Activated CD8-positive, alpha-beta T cell treated with anti-CD3 and anti-CD28 coated beads, Interleukin-2, amount 10 ng/mL, durations not matched to agents 7 days and 5 days (primary cell): ENCODE measurements around the gene SELPLG. TPM values are rescaled to one million over a fixed set of nuclear protein-coding genes. Genes with fewer than 3 reads are reported as not detected.
"Not testable (repeated sequence)": the region's sequence is repeated elsewhere in the genome, so short reads cannot be mapped to it uniquely, and the experiment has no call there.

Experiments used
- ATAC-seq: fragments of 150-1000 bp; cut with Tn5 transposase; one replicate; pipeline ENCODE4 v1.10.0; 2021; ENCODE audit warnings: moderate library complexity
- CTCF ChIA-PET: fragments of 350-600 bp; sonication (Branson Sonifier 250); formaldehyde crosslinking; loops from one replicate; lab custom pipeline; 2021; ENCODE audit warnings: antibody characterized with exemption; lab: Charles Lee
- POLR2A ChIA-PET: fragments of 350-600 bp; sonication (Branson Sonifier 250); formaldehyde crosslinking; loops from one replicate; lab custom pipeline; 2021; ENCODE audit warnings: antibody characterized with exemption; lab: Charles Lee
- DNase-seq: peaks from one replicate; pipeline ENCODE4 v3.0.0-alpha.2; 2020
- H3K27ac Mint-ChIP-seq: one replicate; pipeline ENCODE4 v1.8.0; 2021; ENCODE audit warnings: mild to moderate bottlenecking, mixed read lengths
- H3K27me3 Mint-ChIP-seq: one replicate; pipeline ENCODE4 v1.8.0; 2021; ENCODE audit warnings: low read depth, mixed read lengths
- H3K36me3 Mint-ChIP-seq: one replicate; pipeline ENCODE4 v1.8.0; 2021; ENCODE audit warnings: low read depth, mixed read lengths
- H3K4me1 Mint-ChIP-seq: one replicate; pipeline ENCODE4 v1.8.0; 2021; ENCODE audit warnings: low read depth, mixed read lengths
- H3K4me3 Mint-ChIP-seq: one replicate; pipeline ENCODE4 v1.8.0; 2021; ENCODE audit warnings: mild to moderate bottlenecking, mixed read lengths
- H3K9me3 Mint-ChIP-seq: one replicate; pipeline ENCODE4 v1.8.0; 2022; ENCODE audit warnings: mixed read lengths; ENCODE audit not compliant: insufficient read depth
- total RNA-seq, 2 experiments: library from RNA; stranded (reverse); gene quantifications; one replicate each; pipeline ENCODE4 v1.2.3, GENCODE V29; 2021

SELPLG gene
- total RNA-seq, 2 experiments from 2014 or later: 144 to 150 TPM

DNA sequence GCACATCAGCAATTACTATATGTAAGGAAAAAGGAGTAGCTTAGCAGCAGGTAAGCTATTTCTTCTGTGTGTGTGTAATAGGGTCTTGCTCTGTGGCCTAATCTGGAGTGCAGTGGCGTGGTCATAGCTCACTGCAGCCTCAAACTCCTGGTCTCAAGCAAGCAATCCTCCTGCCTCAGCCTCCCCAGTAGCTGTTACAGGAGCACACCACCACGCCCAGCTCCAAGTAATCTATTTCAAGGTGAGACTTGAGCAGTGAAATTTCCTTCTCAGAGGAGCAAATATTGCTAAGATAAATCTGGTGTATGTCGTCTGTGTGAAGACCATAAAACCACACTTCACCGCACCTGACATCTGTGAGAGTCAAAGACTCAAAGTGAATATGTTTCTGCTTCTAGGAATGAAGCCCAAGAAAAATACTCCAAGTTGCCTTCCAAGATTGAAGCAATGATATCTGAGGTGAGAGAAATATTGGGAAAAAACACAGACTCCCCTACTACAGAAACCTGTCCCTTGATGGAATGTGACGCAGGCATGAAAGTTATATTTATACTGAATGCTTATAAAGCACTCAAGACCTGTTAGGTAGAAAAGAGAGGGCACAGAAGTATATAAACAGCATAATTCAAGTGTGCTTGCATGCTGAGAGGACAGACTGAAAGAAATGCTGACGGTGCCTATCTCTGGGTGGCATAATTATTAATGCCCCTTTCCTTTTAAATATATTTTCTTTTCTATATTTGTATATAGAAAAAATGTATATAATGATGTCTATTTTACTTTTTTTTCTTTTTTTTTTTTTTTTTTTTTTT is 2.5 kb upstream of the SELPLG start:
- H3K27ac Mint-ChIP-seq: peak overlapping the region; percentile 99
- no peaks in the 10 kb centered on the region for H3K9me3 Mint-ChIP-seq
- ChIA-PET CTCF (interaction anchor here (1.2 to 13.3 kb wide), 13 partner anchors 9 to 168 kb away, joined by 3 to 250 read pairs (median 12); partner anchors contain the start of gene ISCU), POLR2A (interaction anchor here (1.3 to 10.9 kb wide), 9 partner anchors 11 to 457 kb away, joined by 3 to 121 read pairs (median 6); partner anchors contain the start of genes ALKBH2, ISCU and SART3)
- peaks cover 56% of the 10 kb centered on the region for H3K4me1 Mint-ChIP-seq
- no peaks in the 10 kb centered on the region for H3K27me3 Mint-ChIP-seq
- ATAC-seq (no peak), DNase-seq (no peak)
- H3K4me3 Mint-ChIP-seq: peak overlapping the region; percentile 100
- H3K36me3 Mint-ChIP-seq: peaks cover 42% of the 10 kb centered on the region

DNA sequence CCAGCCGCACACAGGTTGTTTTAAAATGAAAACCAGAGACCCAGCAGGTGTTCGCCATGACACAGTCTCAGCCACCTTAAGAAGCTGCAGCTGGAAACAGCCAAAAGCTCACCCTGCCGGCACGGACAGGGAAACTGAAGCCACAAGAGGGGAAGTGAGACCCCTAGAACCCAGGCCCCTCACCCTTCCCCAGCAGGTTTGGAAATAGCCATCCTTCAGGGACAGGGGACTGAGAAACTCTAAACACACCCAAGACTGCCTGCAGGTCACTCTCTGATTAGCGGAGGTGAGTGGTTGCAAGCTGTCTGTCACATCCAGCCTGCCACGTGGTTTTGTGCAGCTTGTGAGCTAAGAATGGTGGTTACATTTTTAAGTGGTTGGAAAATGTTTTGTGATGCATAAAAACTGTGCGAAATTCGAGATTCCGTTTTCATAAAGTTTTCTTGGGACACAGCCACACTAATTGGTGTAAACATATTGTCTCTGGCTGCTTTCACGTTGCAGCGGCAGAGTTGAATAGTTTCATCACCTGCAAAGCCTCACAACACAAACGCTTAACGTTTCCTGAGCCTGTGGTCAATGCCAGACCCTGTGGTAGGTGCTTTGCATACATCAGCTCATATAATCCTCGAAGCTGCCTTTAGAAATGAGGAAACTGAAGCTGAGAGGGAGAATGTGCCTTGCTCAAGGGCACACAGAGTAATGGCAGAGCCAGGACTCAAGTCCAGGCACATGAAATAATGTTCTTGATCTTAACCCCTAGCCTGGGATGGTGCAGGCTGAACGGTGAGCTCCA is 1.7 kb upstream of the SELPLG start:
- DNase-seq (peak; percentile 79), ATAC-seq (peak; percentile 42)
- Mint-ChIP-seq H3K27ac (peak overlapping the region; percentile 99), H3K36me3 (peaks cover 45% of the 10 kb centered on the region), H3K27me3 (no peaks in the 10 kb centered on the region), H3K9me3 (no peaks in the 10 kb centered on the region), H3K4me3 (peak overlapping the region; percentile 100), H3K4me1 (peaks cover 56% of the 10 kb centered on the region)
- ChIA-PET CTCF (interaction anchor here (1.0 to 13.3 kb wide), 13 partner anchors 8 to 168 kb away, joined by 3 to 250 read pairs (median 12); partner anchors contain the start of gene ISCU), POLR2A (interaction anchor here (1.0 to 10.9 kb wide), 13 partner anchors 11 to 457 kb away, joined by 3 to 121 read pairs (median 4); partner anchors contain the start of genes ALKBH2, ISCU, SART3 and SSH1)

DNA sequence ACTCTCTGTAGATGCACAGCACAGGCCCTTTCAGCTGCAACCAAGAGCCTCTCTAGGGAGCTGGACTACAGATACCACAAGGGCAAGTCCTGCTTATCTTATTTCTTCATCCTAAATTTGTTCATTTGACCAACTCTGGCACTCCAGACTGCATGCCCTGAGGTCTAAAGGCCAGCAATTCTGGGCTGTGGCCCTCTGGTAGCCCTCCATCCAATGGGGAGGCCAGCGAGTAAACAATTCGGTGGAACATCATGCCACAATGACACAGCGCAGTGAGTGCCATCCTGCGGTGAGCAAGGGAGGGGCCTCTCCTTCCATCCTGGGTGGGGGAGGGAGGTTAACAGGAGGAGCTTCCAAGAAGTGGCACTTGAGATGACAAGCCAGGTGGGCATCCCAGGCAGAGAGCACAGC is 652 bp upstream of the SELPLG start:
- Mint-ChIP-seq H3K4me3 (peak overlapping the region; percentile 100), H3K27ac (peak overlapping the region; percentile 99), H3K36me3 (peaks cover 52% of the 10 kb centered on the region), H3K4me1 (peaks cover 61% of the 10 kb centered on the region), H3K9me3 (no peaks in the 10 kb centered on the region), H3K27me3 (no peaks in the 10 kb centered on the region)
- CTCF ChIA-PET: interaction anchor here (1.0 to 13.3 kb wide), 9 partner anchors 12 to 169 kb away, joined by 3 to 250 read pairs (median 16); no protein-coding TSS in a partner anchor
- peak; percentile 3 for ATAC-seq
- peak; percentile 75 for DNase-seq
- POLR2A ChIA-PET: interaction anchor here (0.5 to 10.9 kb wide), 12 partner anchors 13 to 223 kb away, joined by 3 to 121 read pairs (median 5); partner anchors contain the start of genes ISCU, SART3 and SSH1

DNA sequence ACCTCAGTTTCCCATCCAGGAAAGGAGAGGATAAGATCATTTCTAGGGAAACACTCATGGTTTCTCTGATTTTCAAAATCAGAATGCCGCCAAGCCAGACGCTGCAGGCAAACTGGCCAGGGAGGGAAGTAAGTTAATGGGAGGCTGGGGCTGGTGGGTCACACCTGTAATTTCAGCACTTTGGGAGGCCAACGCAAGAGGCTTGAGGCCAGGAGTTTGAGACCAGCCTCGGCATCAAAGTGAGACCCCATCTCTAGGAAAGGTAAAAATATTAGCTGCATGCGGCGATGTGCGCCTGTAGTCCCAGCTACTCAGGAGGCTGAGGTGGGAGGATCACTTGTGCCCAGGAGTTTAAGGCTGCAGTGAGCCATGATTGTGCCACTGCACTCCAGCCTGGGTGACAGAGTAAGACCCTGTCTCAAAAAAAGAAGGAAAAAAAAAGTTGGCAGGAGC is 587 bp downstream of the SELPLG start:
- POLR2A ChIA-PET: interaction anchor here (0.7 to 10.9 kb wide), 11 partner anchors 8 to 311 kb away, joined by 3 to 121 read pairs (median 3); partner anchors contain the start of genes ISCU and SART3
- H3K27ac Mint-ChIP-seq: peak overlapping the region; percentile 99
- no peak for ATAC-seq
- H3K27me3 Mint-ChIP-seq: no peaks in the 10 kb centered on the region
- DNase-seq: no peak
- H3K9me3 Mint-ChIP-seq: no peaks in the 10 kb centered on the region
- H3K4me3 Mint-ChIP-seq: peak overlapping the region; percentile 100
- CTCF ChIA-PET: interaction anchor here (1.0 to 13.3 kb wide), 9 partner anchors 13 to 170 kb away, joined by 3 to 250 read pairs (median 7); partner anchors contain the start of genes ISCU and SART3
- peaks cover 67% of the 10 kb centered on the region for H3K4me1 Mint-ChIP-seq
- H3K36me3 Mint-ChIP-seq: peaks cover 60% of the 10 kb centered on the region

DNA sequence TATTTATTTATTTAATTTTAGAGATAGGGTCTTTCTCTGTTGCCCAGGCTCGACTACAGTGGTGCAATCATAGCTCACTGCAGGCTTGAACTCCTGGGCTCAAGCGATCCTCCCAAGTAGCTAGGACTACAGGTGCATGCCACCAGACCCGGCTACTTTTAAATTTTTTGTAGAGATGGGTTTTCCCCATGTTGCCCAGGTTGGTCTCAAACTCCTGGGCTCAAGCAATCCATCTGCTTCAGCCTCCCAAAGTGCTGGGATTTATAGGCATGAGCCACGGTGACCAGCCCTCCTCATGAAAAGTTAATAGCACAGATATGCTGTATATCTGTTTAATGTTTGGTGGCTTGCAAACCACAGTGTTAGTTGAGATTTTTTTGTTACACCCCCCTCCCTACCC is 2.4 kb downstream of the SELPLG start:
- peak overlapping the region; percentile 100 for H3K27ac Mint-ChIP-seq
- peak overlapping the region; percentile 100 for H3K4me3 Mint-ChIP-seq
- CTCF ChIA-PET: interaction anchor here (1.1 to 13.3 kb wide), 7 partner anchors 13 to 70 kb away, joined by 3 to 250 read pairs (median 16); partner anchors contain the start of genes ISCU and SART3
- POLR2A ChIA-PET: interaction anchor here (0.6 to 10.9 kb wide), 6 partner anchors 13 to 206 kb away, joined by 3 to 121 read pairs (median 4); partner anchors contain the start of genes ISCU and SART3
- not testable (repeated sequence) for H3K27me3 Mint-ChIP-seq, H3K9me3 Mint-ChIP-seq, DNase-seq, ATAC-seq
- H3K36me3 Mint-ChIP-seq: peaks cover 65% of the 10 kb centered on the region
- H3K4me1 Mint-ChIP-seq: peaks cover 64% of the 10 kb centered on the region

DNA sequence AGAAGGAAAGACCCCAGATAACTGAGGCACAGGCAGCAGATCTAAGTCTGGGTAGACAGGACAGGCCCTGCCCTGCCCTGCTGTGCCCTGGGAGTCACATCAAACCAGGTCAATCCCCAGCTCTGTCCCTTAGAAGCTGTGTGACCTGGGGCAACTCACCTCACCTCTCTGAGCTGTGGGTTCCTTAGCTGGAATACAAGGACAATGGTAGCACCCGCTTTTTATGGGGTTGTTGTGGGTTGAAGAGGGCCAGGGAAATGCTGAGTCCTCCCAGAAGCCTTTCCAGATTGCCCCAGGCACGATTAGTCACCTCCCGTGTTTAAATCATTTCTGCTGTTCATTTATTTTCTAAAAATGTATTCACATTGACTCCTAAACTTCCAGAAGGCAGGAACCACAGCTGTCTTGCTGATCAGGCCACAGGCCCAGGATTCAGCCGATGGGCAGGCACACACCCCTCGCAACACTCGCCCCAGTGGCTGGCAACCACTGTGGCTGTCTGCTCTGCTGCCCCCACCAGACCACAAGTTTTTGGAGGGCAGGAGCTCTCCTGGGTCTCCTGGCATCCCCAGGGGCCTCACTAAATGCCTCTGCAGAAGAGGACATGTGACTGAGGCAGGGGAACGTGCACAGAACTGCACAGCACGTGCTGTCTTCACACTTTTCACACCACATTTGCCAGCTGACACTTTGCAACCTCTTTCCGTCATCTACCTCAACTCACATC is 3.0 kb downstream of the SELPLG start:
- Mint-ChIP-seq H3K4me1 (peaks cover 60% of the 10 kb centered on the region), H3K27ac (peak overlapping the region; percentile 100), H3K36me3 (peaks cover 65% of the 10 kb centered on the region), H3K4me3 (peak overlapping the region; percentile 100), H3K27me3 (no peaks in the 10 kb centered on the region), H3K9me3 (no peaks in the 10 kb centered on the region)
- ATAC-seq: no peak
- CTCF ChIA-PET: interaction anchor here (1.1 to 13.3 kb wide), 6 partner anchors 13 to 69 kb away, joined by 3 to 250 read pairs (median 21); partner anchors contain the start of genes ISCU and SART3
- POLR2A ChIA-PET: interaction anchor here (0.7 to 10.9 kb wide), 4 partner anchors 12 to 1259 kb away, joined by 3 to 121 read pairs (median 60); partner anchors contain the start of genes ISCU and SART3
- DNase-seq: peak; percentile 47

DNA sequence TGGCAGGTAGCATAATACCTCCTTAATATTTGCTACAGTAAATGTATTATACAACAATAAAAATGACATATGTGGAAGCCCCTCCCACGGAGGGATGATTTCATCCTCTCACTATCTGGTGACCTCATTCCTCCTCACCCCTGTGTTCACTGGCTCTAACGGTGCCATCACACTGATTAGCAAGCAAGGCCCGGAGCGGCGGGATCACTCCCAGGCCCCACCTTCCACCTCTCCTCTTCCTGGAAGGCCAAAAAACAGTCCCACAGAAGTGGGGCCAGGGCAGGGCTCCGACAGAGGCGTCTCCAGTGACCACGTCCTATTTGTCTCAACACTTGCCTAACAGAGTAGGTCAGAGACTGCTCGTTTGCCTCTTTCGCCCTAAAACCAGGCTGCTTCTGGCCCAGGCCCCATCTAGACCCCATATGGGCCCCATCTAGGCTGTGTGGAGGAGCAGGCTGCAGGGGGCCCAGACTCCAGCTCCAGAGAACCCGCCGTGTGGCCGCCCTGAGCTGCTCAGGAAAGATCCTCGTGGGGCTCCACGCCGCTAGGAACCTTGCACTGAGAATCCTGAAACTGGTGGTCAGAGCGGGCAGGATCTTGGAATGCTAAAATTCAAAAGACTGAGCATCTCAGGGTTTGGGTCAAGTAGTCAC is 3.7 kb downstream of the SELPLG start:
- DNase-seq (peak; percentile 81), ATAC-seq (peak; percentile 43)
- Mint-ChIP-seq H3K27ac (peak overlapping the region; percentile 100), H3K4me1 (peaks cover 60% of the 10 kb centered on the region), H3K4me3 (peak overlapping the region; percentile 100), H3K36me3 (peaks cover 72% of the 10 kb centered on the region), H3K27me3 (no peaks in the 10 kb centered on the region), H3K9me3 (no peaks in the 10 kb centered on the region)
- POLR2A ChIA-PET: interaction anchor here (0.7 to 10.9 kb wide), 6 partner anchors 12 to 1260 kb away, joined by 3 to 121 read pairs (median 8); partner anchors contain the start of genes ISCU and SART3
- CTCF ChIA-PET: interaction anchor here (0.8 to 13.3 kb wide), 7 partner anchors 12 to 69 kb away, joined by 3 to 250 read pairs (median 15); partner anchors contain the start of genes ISCU and SART3

DNA sequence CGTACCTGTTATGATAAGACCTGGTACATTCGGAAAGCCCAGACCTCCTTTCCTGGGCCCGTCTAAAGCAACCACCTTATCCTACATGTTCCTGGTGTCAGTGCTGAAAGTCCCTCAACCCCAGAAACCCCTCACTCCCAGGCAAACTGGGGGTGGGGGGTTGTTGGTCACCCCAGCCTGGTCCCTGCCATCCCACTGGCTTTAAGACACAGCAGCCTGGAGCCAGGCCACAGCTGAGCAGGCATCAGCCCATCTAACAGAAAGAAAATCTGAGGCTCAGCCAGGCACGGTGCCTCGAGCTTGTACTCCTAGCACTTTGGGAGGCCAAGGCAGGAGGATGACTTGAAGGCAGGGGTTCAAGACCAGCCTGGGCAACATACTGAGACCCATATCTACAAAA is 4.5 kb downstream of the SELPLG start:
- peaks cover 54% of the 10 kb centered on the region for H3K4me1 Mint-ChIP-seq
- peaks cover 78% of the 10 kb centered on the region for H3K36me3 Mint-ChIP-seq
- CTCF ChIA-PET: interaction anchor here (0.8 to 13.3 kb wide), 7 partner anchors 11 to 68 kb away, joined by 3 to 250 read pairs (median 10); partner anchors contain the start of genes ISCU and SART3
- H3K27me3 Mint-ChIP-seq: no peaks in the 10 kb centered on the region
- no peaks in the 10 kb centered on the region for H3K9me3 Mint-ChIP-seq
- peak overlapping the region; percentile 100 for H3K4me3 Mint-ChIP-seq
- DNase-seq: peak; percentile 41
- H3K27ac Mint-ChIP-seq: peak overlapping the region; percentile 100
- ATAC-seq: no peak
- POLR2A ChIA-PET: interaction anchor here (0.6 to 10.9 kb wide), 7 partner anchors 11 to 230 kb away, joined by 3 to 121 read pairs (median 5); partner anchors contain the start of genes ISCU and SART3

DNA sequence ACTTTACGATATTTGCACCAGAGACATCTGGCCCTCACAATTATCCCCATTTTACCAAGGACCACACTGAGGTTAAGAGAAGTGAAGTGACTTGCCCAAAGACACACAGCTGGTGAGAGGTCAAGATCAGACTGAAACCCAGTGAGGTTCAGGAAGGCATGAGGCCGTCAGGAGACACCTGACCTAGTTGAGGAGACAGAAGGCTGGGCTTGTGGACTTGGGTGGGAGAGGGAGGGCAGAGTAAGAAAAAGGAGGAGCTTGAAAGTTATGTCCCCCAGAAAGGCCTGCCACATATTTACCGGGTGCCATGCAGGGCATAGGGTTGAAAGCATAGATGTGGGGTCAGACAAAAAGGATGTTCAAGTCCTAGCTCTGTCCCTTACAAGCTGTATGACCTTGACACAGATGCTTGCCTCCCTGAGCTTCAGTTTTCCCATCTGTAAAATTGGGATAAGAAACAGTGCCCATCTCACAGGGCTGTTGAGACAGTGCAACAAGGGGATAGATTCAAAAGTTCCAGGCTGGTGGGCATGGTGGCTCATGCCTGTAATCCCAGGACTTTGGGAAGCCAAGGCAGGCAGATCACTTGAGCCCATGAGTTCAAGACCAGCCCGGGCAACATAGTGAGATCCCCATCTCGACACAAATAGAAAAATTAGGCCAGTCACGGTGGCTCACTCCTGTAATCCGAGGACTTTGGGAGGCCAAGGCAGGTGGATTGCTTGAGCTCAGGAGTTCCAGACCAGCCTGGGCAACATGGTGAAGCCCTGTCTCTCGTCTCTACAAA is 6.4 kb downstream of the SELPLG start:
- DNase-seq: no peak
- no peak for ATAC-seq
- Mint-ChIP-seq H3K36me3 (peaks cover 82% of the 10 kb centered on the region), H3K4me1 (peaks cover 64% of the 10 kb centered on the region), H3K9me3 (no peaks in the 10 kb centered on the region), H3K27me3 (no peaks in the 10 kb centered on the region), H3K4me3 (peak overlapping the region; percentile 50), H3K27ac (peak overlapping the region; percentile 77)
- POLR2A ChIA-PET: interaction anchor here (0.7 to 10.9 kb wide), 6 partner anchors 9 to 65 kb away, joined by 3 to 121 read pairs (median 9); partner anchors contain the start of genes ISCU and SART3
- CTCF ChIA-PET: interaction anchor here (0.6 to 13.3 kb wide), 8 partner anchors 9 to 283 kb away, joined by 3 to 250 read pairs (median 3); no protein-coding TSS in a partner anchor
